Tibial nerve (tissue), 4 donors: Measurements from ENCODE around the gene AMOTL1.

ENCODE experiments used
- CTCF ChIP-seq, 5 experiments: fragments of 200-600 bp in 3 of 5; fragments of 450-650 bp in 2 of 5; sonication (generic) in 3 of 5; IDR thresholded peaks; one replicate each; pipeline ENCODE4 v1.5.1; 2016 to 2019; ENCODE audit warnings: antibody characterized with exemption in 5 of 5, mild to moderate bottlenecking in 3 of 5, moderate library complexity in 2 of 5
- EP300 ChIP-seq, 2 donors: sonication (generic); formaldehyde crosslinking; IDR thresholded peaks; one replicate each; pipeline ENCODE4 v1.6.1; 2017; ENCODE audit warnings: antibody characterized with exemption in 2 of 2, mild to moderate bottlenecking in 1 of 2

- TF ChIP-seq CTCF (IDR thresholded peaks at IDR 0.05) = no peak
- TF ChIP-seq EP300 (IDR thresholded peaks at IDR 0.05) = no peak
Measured at GRCh38 chr11:94799726-94800125, 31.6 kb downstream of the AMOTL1 start.
